Stimulated activated CD4-positive, alpha-beta T cell treated with anti-CD3 and anti-CD28 coated beads, Interleukin-1b, Interleukin-23, amount 100 ng/mL, for 48 hours (primary cell): ENCODE results near the gene MRPL54.
A peak's percentile ranks its signal among the peaks of the same experiment; 100 is the strongest.

Source experiments
- DNase-seq: peaks from one replicate; pipeline ENCODE4 v3.0.0-alpha.2; 2020

The MRPL54 gene

DNA sequence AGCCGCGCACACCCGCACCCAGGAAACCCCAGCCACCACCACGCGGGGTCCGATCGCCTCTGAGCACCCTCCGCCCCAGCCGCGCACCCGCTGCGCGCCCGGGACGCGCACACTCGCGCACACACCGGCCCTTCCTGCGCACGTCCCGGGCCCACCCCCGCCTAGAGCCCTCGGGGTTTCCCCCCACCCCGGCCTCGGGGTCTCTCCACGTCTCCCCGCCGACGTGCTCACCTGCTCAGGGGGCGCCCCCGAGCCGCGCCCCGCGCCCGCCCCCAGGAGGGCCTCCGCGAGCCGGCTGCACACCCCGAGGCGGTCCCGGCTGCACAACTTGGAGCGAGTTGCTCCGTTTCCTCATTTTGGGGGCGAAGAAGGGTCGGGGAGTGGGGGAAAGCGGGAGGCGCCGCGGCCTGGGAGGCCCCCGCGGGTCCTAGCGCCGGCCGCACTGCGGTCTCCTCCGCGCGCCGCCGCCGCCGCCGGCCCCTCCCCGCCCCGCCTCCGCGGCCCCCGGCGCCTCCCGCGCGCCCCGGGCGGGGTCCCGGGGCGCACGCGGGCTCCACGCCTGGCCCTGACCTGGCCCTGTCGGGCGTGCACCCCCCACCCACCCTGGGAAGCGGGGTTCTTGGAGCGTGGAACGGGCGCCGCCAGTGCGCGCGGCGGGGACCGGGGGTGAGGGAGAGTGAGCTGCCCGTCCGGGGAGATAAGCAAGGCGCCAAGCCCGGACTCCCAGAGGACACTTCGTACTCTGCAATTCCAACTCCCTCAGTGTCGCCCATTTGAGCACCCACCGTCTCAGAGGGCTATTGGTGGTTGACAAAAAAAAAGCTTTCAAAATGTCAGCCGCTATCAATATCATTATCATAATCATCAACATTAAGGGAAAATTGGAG, 23.7 kb downstream of the MRPL54 start, which contains the start of gene MATK:
TSS of gene MATK (minus strand) at position 444 of the 887 bp plus-strand sequence. CDS start 1,246 bp downstream, outside the sequence.
- DNase-seq = peak; percentile 19

- no peak for DNase-seq
Observed at GRCh38 chr19:3788996-3789778, 26.7 kb downstream of the MRPL54 start.

DNA sequence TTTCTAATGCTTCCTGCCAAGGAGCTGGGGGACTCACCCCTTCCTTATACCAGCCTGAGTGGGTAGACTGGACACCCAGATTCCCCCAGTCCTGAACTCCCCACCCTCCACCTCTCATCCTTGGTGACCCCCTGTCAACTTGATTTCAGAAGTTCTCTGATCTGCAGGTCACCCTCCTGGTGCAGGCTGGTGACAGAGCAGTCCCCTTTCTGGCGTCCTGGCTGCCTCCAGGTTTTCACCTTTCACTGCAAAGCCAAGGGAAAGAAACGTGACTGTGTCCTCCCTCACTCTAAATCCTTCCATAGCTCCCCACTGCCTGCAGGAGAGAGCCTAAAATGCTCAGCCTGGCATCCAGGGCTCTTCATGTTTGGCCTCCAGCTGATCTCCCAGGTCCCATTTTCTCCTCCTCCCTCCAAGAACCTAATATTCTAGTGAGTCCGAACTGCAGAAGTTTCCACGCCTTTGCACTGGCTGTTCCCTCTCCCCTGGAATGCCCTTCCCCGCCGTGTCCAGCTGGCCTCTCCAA, 27.8 kb downstream of the MRPL54 start:
- DNase-seq = no peak

GRCh38 chr19:3790941-3791340, 28.5 kb downstream of the MRPL54 start:
- no peak for DNase-seq

DNA sequence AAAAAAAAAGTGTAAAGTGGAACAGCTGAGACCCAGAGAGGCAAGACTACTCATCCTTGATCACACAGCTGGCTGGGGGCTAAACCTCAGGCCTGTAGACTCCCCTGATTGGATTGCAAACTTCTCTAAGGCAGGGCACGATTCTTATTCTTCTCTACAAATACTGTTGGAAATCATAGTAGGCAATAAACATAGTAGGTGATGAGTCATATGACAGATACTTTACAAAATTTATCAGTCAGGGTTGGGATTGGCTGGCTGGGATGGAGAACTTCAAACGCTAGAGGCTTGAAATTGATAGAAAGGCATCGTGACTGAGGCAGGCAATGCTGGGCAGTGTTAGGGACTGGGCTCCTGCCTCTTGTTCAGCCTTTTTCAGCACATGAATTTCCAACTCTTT, 29.6 kb downstream of the MRPL54 start:
- DNase-seq = no peak

DNA sequence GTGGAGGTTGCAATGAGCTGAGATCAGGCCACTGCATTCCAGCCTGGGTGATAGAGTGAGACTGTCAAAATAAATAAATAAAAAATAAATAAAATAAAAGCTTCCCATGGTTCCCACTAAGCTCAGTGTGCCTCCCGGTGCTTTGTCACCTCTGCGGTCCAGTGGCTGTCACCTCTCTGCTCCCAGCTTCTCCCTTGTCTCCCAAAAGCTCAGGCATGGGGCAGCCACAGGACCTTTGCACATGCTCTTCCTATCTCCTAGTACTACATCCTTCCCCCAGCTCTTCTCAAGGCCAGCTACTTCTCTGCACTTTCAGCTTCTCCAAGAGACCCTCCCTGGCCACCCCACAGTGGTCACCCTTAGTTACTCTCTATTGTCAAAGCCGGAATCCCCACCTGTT, 31.3 kb downstream of the MRPL54 start:
- DNase-seq = no peak

DNA sequence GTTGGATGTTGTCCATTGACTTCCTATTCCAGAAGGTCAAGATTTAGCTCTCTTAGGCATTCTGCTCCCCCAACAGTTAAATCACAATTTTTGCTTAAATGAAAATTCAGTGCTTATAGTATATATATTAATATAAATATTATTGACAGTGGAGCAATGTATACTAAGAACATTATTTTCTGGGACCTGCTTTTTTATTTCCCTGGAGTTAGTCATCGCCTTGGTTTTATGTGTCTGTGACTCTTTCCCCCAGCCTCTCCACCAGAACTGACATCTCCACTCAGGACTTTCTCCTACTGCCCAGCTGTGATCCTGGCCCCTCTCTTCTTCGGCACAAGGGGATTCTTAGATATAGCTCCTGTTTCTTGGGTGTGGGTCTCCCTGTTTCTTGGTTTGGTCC, 33.9 kb downstream of the MRPL54 start:
- no peak for DNase-seq

DNA sequence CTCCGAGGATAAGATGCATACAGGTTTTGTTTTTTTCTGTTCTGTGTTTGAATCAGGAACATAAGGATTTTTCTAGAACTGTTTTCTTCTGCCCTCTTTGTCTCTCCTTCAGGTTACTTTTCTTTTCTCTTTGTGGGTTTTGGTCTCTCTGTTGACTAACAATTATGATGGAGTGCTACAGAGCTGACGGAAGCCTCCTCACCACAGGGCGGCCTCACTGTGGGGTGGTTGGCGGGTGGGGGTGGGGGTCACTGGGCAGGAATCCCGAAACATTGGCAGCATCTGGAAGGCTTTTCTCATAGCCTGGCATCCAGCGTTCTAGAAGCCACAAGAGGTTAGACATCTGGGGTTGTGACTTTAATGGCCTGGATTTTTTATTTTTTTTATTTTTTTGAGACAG, 35.7 kb downstream of the MRPL54 start:
- no peak for DNase-seq

DNA sequence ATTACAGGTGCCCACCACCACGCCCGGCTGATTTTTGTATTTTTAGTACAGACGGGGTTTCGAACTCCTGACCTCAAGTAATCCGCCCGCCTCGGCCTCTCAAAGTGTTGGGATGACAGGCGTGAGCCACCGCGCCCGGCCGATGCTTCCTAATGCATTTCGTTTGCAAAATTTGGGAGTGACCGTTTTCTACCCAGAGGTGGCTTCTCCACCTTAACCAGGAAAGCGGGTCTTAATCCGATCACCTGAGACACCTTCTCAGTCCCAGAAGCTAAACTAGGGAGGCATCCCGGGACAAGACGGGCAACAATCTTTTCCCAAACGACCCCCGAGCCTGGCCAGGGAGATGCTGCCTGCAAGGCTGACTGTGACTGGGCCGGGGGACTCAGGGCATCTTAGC, 38.5 kb downstream of the MRPL54 start:
- no peak for DNase-seq

DNA sequence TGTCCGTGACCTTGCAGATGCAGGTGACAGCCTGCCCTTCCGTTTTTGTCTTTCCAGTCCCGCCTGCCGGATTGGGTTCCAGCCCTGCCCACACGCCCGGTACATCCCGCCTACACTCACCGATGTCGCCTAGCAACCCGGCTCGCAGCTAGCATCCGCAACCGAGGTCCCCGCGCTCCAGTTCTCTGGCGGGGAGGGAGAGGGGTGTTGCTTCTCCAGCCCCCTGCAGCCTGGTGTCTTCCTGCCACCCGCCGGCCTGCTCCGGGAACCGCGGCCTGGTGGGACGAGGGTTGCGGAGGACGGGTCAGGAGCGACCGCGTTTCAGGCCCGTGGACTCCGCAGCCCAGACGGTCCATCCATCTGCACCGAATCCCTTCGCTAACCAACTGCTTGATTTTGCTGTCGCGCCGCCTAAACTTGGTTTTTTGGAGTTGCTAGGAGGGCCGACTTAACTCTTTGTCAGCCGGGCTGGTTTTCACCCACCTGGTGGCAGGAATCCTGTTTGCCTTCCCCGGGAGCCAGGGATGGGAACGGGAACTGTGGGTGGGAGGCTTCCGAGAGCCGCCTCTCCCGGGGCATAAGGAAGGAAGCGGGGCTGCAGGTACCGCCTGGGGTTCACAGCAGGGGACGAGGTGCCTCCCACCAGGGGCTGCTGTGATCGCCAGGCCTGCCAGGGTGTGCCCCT, 39.1 kb downstream of the MRPL54 start:
- DNase-seq = peak; percentile 46

DNA sequence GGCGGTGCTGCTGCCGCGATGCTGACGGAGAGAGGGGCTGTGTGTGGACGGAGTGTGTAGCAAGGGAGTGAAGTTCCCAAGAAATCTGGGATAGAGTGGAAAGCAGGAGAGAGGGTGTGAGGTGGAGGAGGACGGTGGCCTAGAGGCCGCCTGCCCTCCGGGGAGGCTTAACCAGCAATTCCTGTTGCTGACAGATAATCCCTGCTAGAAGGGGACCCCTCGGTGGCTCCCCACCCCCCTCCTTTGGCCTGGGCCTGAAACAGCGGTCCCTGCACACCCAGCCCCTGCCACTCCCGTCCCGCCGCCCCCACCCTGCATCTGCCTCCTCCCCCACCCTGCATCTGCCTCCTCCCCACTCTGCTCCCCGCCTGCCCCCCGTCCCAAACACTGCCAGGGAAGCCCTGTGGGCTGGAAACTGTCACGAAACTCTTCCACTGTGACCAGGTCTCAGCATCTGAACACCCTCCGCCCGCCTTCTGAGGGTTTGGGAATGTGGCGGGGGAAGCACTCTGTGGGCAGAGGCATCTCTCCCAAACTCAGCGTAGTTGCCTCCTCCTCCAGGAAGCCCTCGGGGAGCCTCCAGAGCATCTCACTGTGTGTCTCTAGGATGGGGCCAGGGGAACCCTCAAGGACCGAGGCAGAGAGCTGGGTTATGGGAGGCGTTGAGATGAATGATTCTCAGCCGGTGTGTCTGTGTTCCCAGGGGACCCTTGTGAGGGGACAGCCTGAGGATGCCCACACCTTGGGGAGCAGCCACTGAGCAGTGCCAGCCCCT, 40.8 kb downstream of the MRPL54 start:
- DNase-seq = no peak

- DNase-seq = no peak
Observed at GRCh38 chr19:3803986-3804385, 41.5 kb downstream of the MRPL54 start.

DNA sequence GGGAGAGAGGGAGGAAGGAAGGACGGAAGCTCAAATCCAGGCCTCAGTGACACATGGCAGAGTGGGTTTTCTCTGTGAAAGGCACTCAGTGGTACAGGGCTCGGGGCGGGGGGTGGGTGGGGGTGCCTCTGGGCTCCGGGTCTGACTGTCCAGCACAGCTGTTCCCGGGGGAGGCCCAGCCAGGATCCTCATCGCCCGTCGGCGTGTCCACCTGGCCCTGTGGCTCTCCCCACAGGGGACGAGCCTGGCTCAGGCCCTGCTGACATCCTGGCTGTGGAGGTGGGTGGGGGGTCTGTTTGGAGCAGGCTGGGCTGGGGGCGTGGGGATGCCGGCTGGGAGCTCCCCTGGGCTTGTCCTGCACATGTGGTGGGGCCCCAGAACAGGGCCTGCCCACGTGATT, 41.9 kb downstream of the MRPL54 start:
- DNase-seq = no peak

DNA sequence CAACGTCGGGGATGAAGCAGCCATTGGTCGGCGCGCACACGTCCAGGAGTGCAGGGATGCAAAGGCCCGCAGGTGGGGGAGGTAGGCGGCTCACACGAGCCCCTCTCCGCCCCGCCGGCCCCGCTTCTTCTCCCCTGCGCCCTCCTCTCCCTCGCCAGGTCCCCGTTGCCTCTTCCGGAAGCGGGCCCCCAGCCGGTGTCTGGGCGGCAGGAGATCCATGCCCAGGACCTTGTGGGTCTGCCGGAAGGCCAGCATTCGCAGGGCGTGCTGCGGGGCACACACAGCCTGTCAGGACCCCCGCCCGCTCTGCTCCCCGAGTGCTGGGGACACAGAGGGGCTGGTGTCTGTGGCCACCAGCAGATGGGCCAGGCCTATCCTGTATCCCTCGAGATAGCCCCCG, 43.4 kb downstream of the MRPL54 start:
- no peak for DNase-seq

GRCh38 chr19:3807131-3807480, 44.6 kb downstream of the MRPL54 start:
- no peak for DNase-seq

GRCh38 chr19:3807574-3808354, 45.3 kb downstream of the MRPL54 start:
- DNase-seq = no peak

- no peak for DNase-seq
Observed at GRCh38 chr19:3808420-3809143, 46.1 kb downstream of the MRPL54 start.

DNA sequence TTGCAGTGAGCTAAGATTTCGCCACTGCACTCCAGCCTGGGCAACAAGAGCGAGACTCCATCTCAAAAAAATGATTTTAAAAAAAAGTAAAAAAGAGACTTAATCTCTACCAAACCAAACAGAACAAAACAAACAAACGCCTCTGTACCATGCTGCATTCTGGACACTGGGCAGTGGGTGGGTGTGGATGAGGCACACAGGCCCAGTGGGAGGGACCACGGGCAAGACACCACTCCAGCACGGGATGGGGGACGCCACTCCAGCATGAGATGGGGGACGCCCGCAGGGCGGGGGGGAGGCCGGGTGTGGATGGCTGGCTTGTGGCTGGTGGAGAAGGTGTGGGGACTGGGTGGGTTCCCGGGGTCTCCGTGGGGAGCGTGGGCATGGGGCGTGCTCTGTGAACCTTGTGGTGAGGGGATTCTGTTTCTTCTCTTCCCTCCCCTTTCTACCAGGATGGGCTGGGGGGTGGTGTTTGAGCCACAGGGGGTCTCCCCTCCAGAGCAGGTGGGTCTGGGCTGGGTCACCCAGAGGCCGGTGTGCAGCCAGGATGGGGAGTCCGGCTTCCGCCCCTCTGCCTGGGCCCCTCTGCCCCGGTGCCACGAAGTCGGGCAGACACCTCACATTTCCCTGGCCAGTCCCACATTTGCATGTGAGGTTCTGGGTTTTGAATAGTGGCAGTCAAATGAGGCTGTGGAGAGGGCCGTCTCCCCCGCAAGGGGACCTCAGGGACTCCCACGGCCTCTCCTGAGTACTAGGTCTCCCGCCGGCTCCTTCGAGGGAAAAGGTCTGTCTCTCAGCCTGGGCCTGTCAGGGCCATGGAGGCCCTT, 47.6 kb downstream of the MRPL54 start:
- no peak for DNase-seq

DNA sequence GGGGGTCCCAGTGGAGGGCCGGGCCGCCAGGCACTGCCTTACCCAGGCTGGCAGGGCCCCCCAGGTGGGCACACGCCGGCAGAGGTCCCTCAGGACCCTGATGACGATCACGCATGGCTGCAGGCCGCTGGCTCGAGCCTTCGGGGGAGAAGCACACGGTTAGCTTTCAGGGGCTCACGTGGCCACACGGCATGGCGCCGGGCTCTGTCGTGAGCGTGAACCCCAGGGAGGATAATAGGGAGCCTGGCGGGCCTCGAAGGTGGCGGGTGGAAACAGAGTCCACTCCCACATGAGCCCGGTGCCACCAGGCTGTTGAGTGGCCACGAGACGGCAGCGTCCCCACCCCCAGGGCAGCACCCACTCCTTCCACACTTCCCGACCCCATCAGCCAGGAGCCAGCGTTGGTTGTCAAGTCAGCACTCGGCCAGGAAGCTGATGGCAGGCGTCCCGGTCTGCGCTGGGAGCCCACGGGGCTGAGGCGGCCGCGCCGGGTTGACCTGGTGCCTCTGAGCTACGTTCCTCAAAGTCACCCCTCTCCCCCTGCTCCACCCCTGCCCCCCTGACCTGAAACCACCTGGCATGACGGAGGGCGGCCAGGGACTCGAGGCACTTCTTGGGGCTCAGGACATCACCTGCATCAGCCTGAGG, 48.4 kb downstream of the MRPL54 start:
- no peak for DNase-seq
